HCT116 (cell line): ENCODE data around the gene CDH13. TPM values are rescaled to one million over a fixed set of nuclear protein-coding genes. Genes with fewer than 3 reads are reported as not detected.

Experiments used
- ATAC-seq: fragments of 200-7000 bp; cut with Tn5 transposase; 2 replicates; pipeline ENCODE4 v1.9.1; 2020; ENCODE audit warnings: mild to moderate bottlenecking, moderate library complexity
- BruUV-seq: library from RNA; stranded (reverse); fragments of 400-500 nt; replicated peaks from 2 replicates; lab custom pipeline; 2021; lab: Mats Ljungman, UMichigan
- CTCF ChIA-PET: fragments of 300-600 bp; sonication (Branson Sonifier 250); formaldehyde crosslinking; loops from one replicate; lab custom pipeline; 2021; ENCODE audit warnings: antibody characterized with exemption; lab: Charles Lee
- POLR2A ChIA-PET: fragments of 300-600, 350-600 bp; sonication (Branson Sonifier 250); formaldehyde crosslinking; loops from one replicate; lab custom pipeline; 2021; ENCODE audit warnings: antibody characterized with exemption; lab: Charles Lee
- RAD21 ChIA-PET, 2 experiments: fragments of 300-600 bp; sonication (Branson Sonifier 250); formaldehyde crosslinking; loops; one replicate each; lab custom pipeline; 2023; ENCODE audit warnings: low total read pairs in 2 of 2; ENCODE audit not compliant: uncharacterized antibody in 2 of 2, unreplicated experiment in 2 of 2, low non-redundant PET in 1 of 2; lab: Charles Lee
- DNase-seq: peaks from one replicate; pipeline ENCODE4 v3.0.0-alpha.2; 2010; ENCODE audit warnings: low read depth, low spot score
- H2AFZ ChIP-seq: fragments of 200-600 bp; shearing (Covaris generic), sonication (generic); 2 replicates; pipeline ENCODE4 v1.6.1; 2017; ENCODE audit warnings: low read depth, mixed run types, mixed read lengths, antibody characterized with exemption, low read length; ENCODE audit not compliant: poor library complexity, severe bottlenecking
- H3K27ac ChIP-seq: 2 replicates; pipeline ENCODE4 v1.5.1; 2012; ENCODE audit warnings: low read depth, low read length
- H3K27me3 ChIP-seq: fragments of 200-600 bp; sonication (generic); 2 replicates; pipeline ENCODE4 v1.6.1; 2016; ENCODE audit warnings: mixed run types, low read length, mixed read lengths; ENCODE audit not compliant: insufficient read depth
- H3K36me3 ChIP-seq, 2 experiments: fragments of 200-500 bp in 1 of 2; fragments of 200-600 bp in 1 of 2; sonication (Bioruptor generic) in 1 of 2; sonication (generic) in 1 of 2; 2 replicates each; pipeline versions ENCODE4 v1.5.1 to v1.6.1; 2014 to 2016; ENCODE audit warnings: low read length in 2 of 2, inconsistent platforms in 1 of 2, mixed read lengths in 1 of 2, mixed run types in 1 of 2; ENCODE audit not compliant: insufficient read depth in 2 of 2, control insufficient read depth in 1 of 2
- H3K4me1 ChIP-seq, 2 experiments: fragments of 200-600 bp in 1 of 2; sonication (generic) in 1 of 2; 2 replicates each; pipeline versions ENCODE4 v1.5.1 to v1.6.1; 2012 to 2017; ENCODE audit warnings: low read length in 2 of 2, inconsistent platforms in 1 of 2, mild to moderate bottlenecking in 1 of 2, mixed read lengths in 1 of 2, mixed run types in 1 of 2, moderate library complexity in 1 of 2; ENCODE audit not compliant: insufficient read depth in 2 of 2, control insufficient read depth in 1 of 2
- H3K4me2 ChIP-seq: fragments of 200-600 bp; sonication (generic); 2 replicates; pipeline ENCODE4 v1.6.1; 2017; ENCODE audit warnings: mixed run types, low read length, mixed read lengths
- H3K4me3 ChIP-seq, 2 experiments: fragments of 200-600 bp in 1 of 2; sonication (generic) in 1 of 2; replicated peaks in 1 of 2; 2 replicates each; pipeline ENCODE4 v1.5.1; 2011 to 2016; ENCODE audit warnings: low read length in 2 of 2, control low read depth in 1 of 2, low read depth in 1 of 2, mild to moderate bottlenecking in 1 of 2, mixed read lengths in 1 of 2, mixed run types in 1 of 2
- H3K79me2 ChIP-seq: fragments of 200-600 bp; sonication (generic); 2 replicates; pipeline ENCODE4 v1.6.1; 2017; ENCODE audit warnings: mild to moderate bottlenecking, mixed run types, low read length, moderate library complexity, mixed read lengths; ENCODE audit not compliant: insufficient read depth
- H3K9ac ChIP-seq: fragments of 200-600 bp; sonication (generic); 2 replicates; pipeline ENCODE4 v1.6.1; 2016; ENCODE audit warnings: low read length, mixed read lengths
- H3K9me2 ChIP-seq: fragments of 200-600 bp; sonication (generic), shearing (Covaris generic); 2 replicates; pipeline ENCODE4 v1.6.1; 2017; ENCODE audit warnings: mixed run types, mild to moderate bottlenecking, moderate library complexity; ENCODE audit not compliant: insufficient read depth
- H3K9me3 ChIP-seq, 2 experiments: fragments of 200-500 bp in 1 of 2; fragments of 200-600 bp in 1 of 2; sonication (Bioruptor generic) in 1 of 2; sonication (generic) in 1 of 2; 2 replicates each; pipeline ENCODE4 v1.6.1; 2014 to 2017; ENCODE audit warnings: low read length in 2 of 2, mixed read lengths in 2 of 2, inconsistent platforms in 1 of 2, low read depth in 1 of 2, mild to moderate bottlenecking in 1 of 2, mixed run types in 1 of 2, moderate library complexity in 1 of 2; ENCODE audit not compliant: control insufficient read depth in 1 of 2, insufficient read depth in 1 of 2
- H4K20me1 ChIP-seq: fragments of 200-600 bp; sonication (generic), shearing (Covaris generic); 2 replicates; pipeline ENCODE4 v1.6.1; 2017; ENCODE audit warnings: mixed run types, mild to moderate bottlenecking, moderate library complexity; ENCODE audit not compliant: insufficient read depth
- CTCF ChIP-seq, 3 experiments: fragments of 200-600 bp in 1 of 3; sonication (generic) in 1 of 3; IDR thresholded peaks in 2 of 3; conservative IDR thresholded peaks in 1 of 3; 2 replicates each; pipeline ENCODE4 v1.5.1; 2012 to 2017; ENCODE audit warnings: low read depth in 2 of 3, low read length in 2 of 3, antibody characterized with exemption in 1 of 3, borderline replicate concordance in 1 of 3, control low read depth in 1 of 3, mild to moderate bottlenecking in 1 of 3, mixed read lengths in 1 of 3, mixed run types in 1 of 3, moderate library complexity in 1 of 3; ENCODE audit not compliant: insufficient read depth in 1 of 3
- EZH2 ChIP-seq: fragments of 200-600 bp; sonication (generic); IDR thresholded peaks from 2 replicates; pipeline ENCODE4 v1.6.1; 2017; ENCODE audit warnings: antibody characterized with exemption, mixed run types
- FOSL1 ChIP-seq: IDR thresholded peaks from 2 replicates; pipeline ENCODE4 v1.6.1; 2012; ENCODE audit warnings: low read depth
- JUND ChIP-seq: IDR thresholded peaks from 2 replicates; pipeline ENCODE4 v1.6.1; 2012
- POLR2A ChIP-seq: IDR thresholded peaks from 2 replicates; pipeline ENCODE4 v1.7.0; 2011; ENCODE audit warnings: borderline replicate concordance; ENCODE audit not compliant: insufficient read depth, insufficient read length; ENCODE audit errors: extremely low read depth
- SIN3A ChIP-seq: IDR thresholded peaks from 2 replicates; pipeline ENCODE4 v1.6.1; 2012; ENCODE audit warnings: low read depth
- SP1 ChIP-seq: IDR thresholded peaks from 2 replicates; pipeline ENCODE4 v1.6.1; 2012; ENCODE audit warnings: low read depth
- TCF7L2 ChIP-seq: IDR thresholded peaks from 2 replicates; pipeline ENCODE4 v1.7.0; 2011; ENCODE audit warnings: borderline replicate concordance, inconsistent platforms; ENCODE audit not compliant: insufficient read depth, insufficient read length; ENCODE audit errors: extremely low read depth
- YY1 ChIP-seq: IDR thresholded peaks from 2 replicates; pipeline ENCODE4 v1.6.1; 2011; ENCODE audit warnings: low read length, low read depth, moderate library complexity, mild to moderate bottlenecking; ENCODE audit not compliant: insufficient replicate concordance; ENCODE audit errors: extremely low read depth
- ZBTB33 ChIP-seq: IDR thresholded peaks from 2 replicates; pipeline ENCODE4 v1.6.1; 2011; ENCODE audit warnings: mild to moderate bottlenecking, low read length, moderate library complexity; ENCODE audit not compliant: insufficient replicate concordance; ENCODE audit errors: extremely low read depth
- ZFX ChIP-seq: fragments of 450-650 bp; IDR thresholded peaks from 2 replicates; pipeline ENCODE4 v1.6.1; 2017
- intact Hi-C: fragments of 100-400 bp; cut with micrococcal nuclease; formaldehyde crosslinking; loops from 2 replicates; pipeline ENCODE4 v1.10.0; 2022
- total RNA-seq: library from RNA; stranded (reverse); gene quantifications from one replicate; pipeline ENCODE4 v1.2.1, GENCODE V29; 2021; ENCODE audit not compliant: unreplicated experiment

Gene CDH13
- total RNA-seq, 1 experiment from 2014 or later: not detected

GRCh38 chr16:82971126-82971525 is 344.4 kb downstream of the CDH13 start:
- Histone ChIP-seq H3K4me3 (no peak overlapping the region), H3K9me3 (peaks cover 5 to 33% of the 10 kb centered on the region in 2 experiments; a peak in 2 of 4 replicates), H4K20me1 (no peaks in the 10 kb centered on the region), H3K79me2 (no peaks in the 10 kb centered on the region), H3K4me1 (no peaks in the 10 kb centered on the region), H2AFZ (no peak overlapping the region), H3K36me3 (no peaks in the 10 kb centered on the region), H3K27me3 (no peaks in the 10 kb centered on the region), H3K4me2 (no peak overlapping the region), H3K9ac (no peak overlapping the region), H3K27ac (no peak overlapping the region), H3K9me2 (no peaks in the 10 kb centered on the region)
- ATAC-seq (no peak), DNase-seq (no peak)
- BruUV-seq: no TSS peak
- ChIA-PET POLR2A (no interaction called here), RAD21 (no interaction called here), CTCF (no interaction called here)
- no peak for TF ChIP-seq EZH2
- no peak for TF ChIP-seq JUND
- no peak for TF ChIP-seq POLR2A
- intact Hi-C loops: no loop called here

- Histone ChIP-seq H3K4me1 (no peaks in the 10 kb centered on the region), H3K36me3 (no peaks in the 10 kb centered on the region), H3K4me2 (no peak overlapping the region), H3K27ac (no peak overlapping the region), H3K79me2 (no peaks in the 10 kb centered on the region), H3K9me2 (no peaks in the 10 kb centered on the region), H3K9me3 (peaks cover 5 to 32% of the 10 kb centered on the region in 2 experiments; a peak in 2 of 4 replicates), H2AFZ (no peak overlapping the region), H3K9ac (no peak overlapping the region), H3K4me3 (no peak overlapping the region), H3K27me3 (no peaks in the 10 kb centered on the region), H4K20me1 (no peaks in the 10 kb centered on the region)
- DNase-seq (no peak), ATAC-seq (no peak)
- TF ChIP-seq TCF7L2 (no peak), SIN3A (no peak), ZFX (no peak), POLR2A (no peak), CTCF (IDR thresholded peaks at IDR 0.05 in 2 of 3, conservative IDR thresholded peaks at IDR 0.05 in 1 of 3; ENCODE audit: borderline replicate concordance in 1 of 3, insufficient read depth in 1 of 3, low read depth in 2 of 3, low read length in 2 of 3) (no peak), ZBTB33 (no peak), FOSL1 (no peak), YY1 (no peak), SP1 (no peak)
- RAD21 ChIA-PET: no interaction called here
- POLR2A ChIA-PET: no interaction called here
- CTCF ChIA-PET: interaction anchor here (0.6 kb wide), 1 partner anchor 243 kb away, joined by 4 read pairs; no protein-coding TSS in a partner anchor
- intact Hi-C loops: no loop called here
- no TSS peak for BruUV-seq
Measured at GRCh38 chr16:82972331-82972919, 345.7 kb downstream of the CDH13 start.
